Astrocyte of the cerebellum (primary cell): ENCODE results near the gene NDUFS5.
"Not testable (repeated sequence)": the region's sequence is repeated elsewhere in the genome, so short reads cannot be mapped to it uniquely, and the experiment has no call there.

Experiments used
- DNase-seq: peaks from one replicate; pipeline ENCODE4 v3.0.0-alpha.2; 2011; ENCODE audit warnings: low read depth
- H3K4me3 ChIP-seq: 2 replicates; pipeline ENCODE4 v1.5.1; 2011; ENCODE audit warnings: mild to moderate bottlenecking, low read depth, low read length, moderate library complexity
- CTCF ChIP-seq: IDR thresholded peaks from 2 replicates; pipeline ENCODE4 v1.5.1; 2012; ENCODE audit warnings: low read length, low read depth, moderate library complexity, mild to moderate bottlenecking; ENCODE audit errors: missing control alignments
- in situ Hi-C: cut with HindIII; loops from 2 replicates; pipeline ENCODE4 v1.10.0; 2017; ENCODE audit warnings: low sequenced_read_pairs

NDUFS5 gene

GRCh38 chr1:39026051-39026865 is at the start of gene NDUFS5:
TSS of gene NDUFS5 (plus strand) at chr1:39026350. CDS start at chr1:39028725, 2,375 bp downstream.
- H3K4me3 ChIP-seq = peak within 1 kb of the TSS; percentile 94
- no peak for TF ChIP-seq CTCF
- in situ Hi-C loops = no loop called here
- DNase-seq = peak; percentile 85

- H3K4me3 ChIP-seq, DNase-seq, in situ Hi-C loops: not testable (repeated sequence)
Observed at GRCh38 chr1:38977399-38978244, 48.5 kb upstream of the NDUFS5 start.

DNA sequence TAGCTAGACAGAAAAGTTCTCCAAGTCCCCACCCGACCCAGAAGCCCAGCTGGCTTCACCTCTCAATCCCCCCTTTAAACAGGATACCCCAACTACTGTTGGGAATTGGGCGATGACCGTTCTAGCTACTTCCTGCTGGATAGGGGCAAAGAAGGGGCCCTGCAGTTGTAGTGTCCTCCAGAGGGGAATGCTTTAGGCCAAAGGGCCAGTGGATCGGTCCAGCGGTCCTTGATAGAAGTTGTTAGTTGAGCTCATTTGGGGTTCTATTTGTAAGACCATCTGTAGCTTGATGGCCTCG is 48.0 kb upstream of the NDUFS5 start:
- in situ Hi-C loops, H3K4me3 ChIP-seq, DNase-seq: not testable (repeated sequence)

DNA sequence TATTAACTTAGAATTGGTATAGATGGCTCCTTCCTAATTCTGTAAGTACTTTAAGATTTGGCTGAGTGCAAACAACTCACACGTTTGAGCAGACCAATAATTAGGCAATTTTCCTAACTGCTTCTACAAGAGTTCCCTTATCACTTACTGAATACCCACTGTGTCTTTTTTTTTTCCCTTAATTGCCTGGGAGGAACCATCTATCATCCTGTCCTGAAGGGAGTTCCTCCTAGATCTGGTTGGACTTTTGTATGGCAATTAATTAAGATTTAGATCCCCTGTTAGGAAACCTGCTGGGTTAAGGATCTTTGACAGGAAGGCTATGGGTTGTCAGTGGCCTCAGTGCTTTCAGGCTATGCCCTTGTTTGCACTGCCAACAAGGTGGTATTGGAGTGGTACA is 46.8 kb upstream of the NDUFS5 start:
- H3K4me3 ChIP-seq, DNase-seq, in situ Hi-C loops: not testable (repeated sequence)

DNA sequence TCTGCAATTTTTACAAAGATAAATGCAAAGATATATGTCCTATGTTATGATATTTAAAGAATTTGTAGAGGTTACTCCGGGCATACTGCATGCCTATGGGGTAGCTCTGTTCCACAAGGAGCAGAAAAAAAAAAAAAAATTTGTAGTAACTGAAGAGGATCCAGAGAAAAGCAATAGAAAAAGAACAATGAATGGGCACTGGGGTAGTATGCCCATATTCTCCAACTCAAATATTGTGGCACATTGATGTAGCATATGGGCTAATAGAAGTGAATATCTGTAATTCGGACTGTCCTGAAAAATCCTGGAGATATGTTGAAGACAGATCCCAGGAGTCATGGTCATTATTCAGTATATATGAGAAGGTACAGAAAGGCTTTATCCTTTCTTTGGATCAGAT is 36.2 kb upstream of the NDUFS5 start:
- in situ Hi-C loops = no loop called here
- H3K4me3 ChIP-seq = no peak overlapping the region
- TF ChIP-seq CTCF = no peak
- DNase-seq = no peak

DNA sequence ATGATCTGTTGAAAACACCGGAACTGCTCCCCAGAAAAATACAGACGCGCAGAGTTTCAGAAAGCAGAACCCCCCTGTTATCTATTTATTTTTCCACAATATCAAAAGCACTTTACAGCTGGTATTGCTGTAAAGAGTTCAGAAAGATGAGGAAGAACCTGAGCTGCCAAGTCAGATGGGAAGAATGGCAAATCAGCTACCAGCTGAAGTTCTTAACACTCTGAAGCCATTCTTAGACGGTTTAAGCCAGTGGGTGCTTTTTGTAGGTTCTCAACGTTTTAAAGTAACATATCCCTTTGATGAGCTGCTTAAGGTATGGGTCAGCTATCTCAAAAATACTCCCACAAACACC is 35.8 kb upstream of the NDUFS5 start:
- DNase-seq = no peak
- no peak for TF ChIP-seq CTCF
- H3K4me3 ChIP-seq = peak overlapping the region; percentile 85
- in situ Hi-C loops = no loop called here

DNA sequence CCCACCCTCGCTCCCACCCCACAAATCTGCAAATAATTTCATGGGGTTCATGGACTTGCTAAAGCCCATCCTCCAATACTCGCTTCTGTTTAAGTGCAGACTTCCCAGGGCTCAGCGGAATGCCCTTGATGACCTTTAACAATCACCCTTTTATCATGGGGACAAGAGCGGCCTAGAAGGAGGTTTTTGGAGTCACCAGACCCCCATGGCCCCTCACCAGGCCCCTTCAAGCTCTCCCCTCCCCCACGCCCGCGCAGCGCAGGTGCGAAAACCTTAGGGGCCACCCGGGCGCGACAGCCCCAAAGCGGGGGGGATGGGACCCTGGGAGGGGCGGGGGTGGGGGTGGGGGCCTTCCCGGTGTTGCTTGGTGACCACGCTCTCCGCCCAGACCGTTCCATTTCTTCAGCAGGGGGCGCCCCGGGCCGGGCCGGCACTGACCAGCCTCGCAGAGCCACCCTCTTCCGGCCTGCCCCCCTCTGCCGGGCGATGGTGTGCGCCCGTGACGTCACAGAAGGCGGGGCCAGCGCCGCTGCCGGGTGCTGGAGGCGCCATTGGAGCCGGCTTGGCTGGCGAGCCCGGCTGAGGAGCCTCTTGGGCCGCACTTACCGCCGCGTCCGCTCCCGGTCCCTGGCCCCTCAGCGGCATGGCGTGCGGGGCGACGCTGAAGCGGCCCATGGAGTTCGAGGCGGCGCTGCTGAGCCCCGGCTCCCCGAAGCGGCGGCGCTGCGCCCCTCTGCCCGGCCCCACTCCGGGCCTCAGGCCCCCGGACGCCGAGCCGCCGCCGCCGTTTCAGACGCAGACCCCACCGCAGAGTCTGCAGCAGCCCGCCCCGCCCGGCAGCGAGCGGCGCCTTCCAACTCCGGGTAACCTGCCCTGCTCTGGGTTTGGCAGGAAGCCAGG is 35.2 kb upstream of the NDUFS5 start, which contains the start of gene AKIRIN1:
AKIRIN1 (plus strand) TSS at position 539 of the 900 bp plus-strand sequence; CDS start at position 644, 105 bp downstream.
- peak within 1 kb of the TSS; percentile 85 for H3K4me3 ChIP-seq
- TF ChIP-seq CTCF = no peak
- in situ Hi-C loops = no loop called here
- peak; percentile 87 for DNase-seq
